Suprapubic skin (tissue), 3 donors: Measurements from ENCODE around the gene HELZ2.

Experiments
- CTCF ChIP-seq, 2 donors: fragments of 200-600 bp in 1 of 2; fragments of 450-650 bp in 1 of 2; sonication (generic) in 1 of 2; IDR thresholded peaks; one replicate each; pipeline ENCODE4 v1.5.1; 2016 to 2019; ENCODE audit warnings: antibody characterized with exemption in 2 of 2, mild to moderate bottlenecking in 1 of 2, moderate library complexity in 1 of 2
- EP300 ChIP-seq: sonication (generic); formaldehyde crosslinking; IDR thresholded peaks from one replicate; pipeline ENCODE4 v1.6.1; 2017; ENCODE audit warnings: antibody characterized with exemption

GRCh38 chr20:63549679-63550282, 24.3 kb downstream of the HELZ2 start:
- TF ChIP-seq CTCF (IDR thresholded peaks at IDR 0.05), result no peak
- TF ChIP-seq EP300, result no peak
